ENCODE results near the gene GNA12. TPM values are rescaled to one million over a fixed set of nuclear protein-coding genes. Genes with fewer than 3 reads are reported as not detected.

The GNA12 gene
- total and polyA plus RNA-seq, 10 of the 15 experiments (the other 5 are each of a cell fraction or from before 2014, with no cell fraction given) = 1.9 to 51.8 (median 12.6) TPM

- TF ChIP-seq HSF1 (IDR thresholded peaks at IDR 0.05; ENCODE audit: low read depth, low read length) (no peak), TBL1XR1 (IDR thresholded peaks at IDR 0.05; ENCODE audit: low read depth, low read length) (no peak), ZBTB33 (IDR thresholded peaks at IDR 0.05) (no peak), PBX3 (IDR thresholded peaks at IDR 0.05; ENCODE audit: insufficient replicate concordance, low read depth, low read length) (no peak), STAT3 (IDR thresholded peaks at IDR 0.05; ENCODE audit: low read depth, low read length) (no peak), IKZF1 (conservative IDR thresholded peaks at IDR 0.05) (peak; percentile 81), NFIC (IDR thresholded peaks at IDR 0.05; ENCODE audit: low read depth, low read length) (peak; percentile 40; the same call in 1 of the 2 replicates), BACH1 (IDR thresholded peaks at IDR 0.05; ENCODE audit: borderline replicate concordance) (no peak), USF1 (IDR thresholded peaks at IDR 0.05; ENCODE audit: borderline replicate concordance, extremely low read length, insufficient read depth, low read depth, low read length) (no peak), CREB1 (IDR thresholded peaks at IDR 0.05; ENCODE audit: low read depth) (no peak), USF2 (IDR thresholded peaks at IDR 0.05; ENCODE audit: borderline replicate concordance, low read depth, low read length) (no peak), SKIL (IDR thresholded peaks at IDR 0.05; ENCODE audit: low read depth, poor library complexity, severe bottlenecking) (peak; percentile 58), NR2C1 (IDR thresholded peaks at IDR 0.05) (peak; percentile 39; the same call in 1 of the 2 replicates), SREBF2 (IDR thresholded peaks at IDR 0.05; ENCODE audit: low read length) (no peak), ATF7 (IDR thresholded peaks at IDR 0.05; ENCODE audit: low read depth) (peak; percentile 61), MTA2 (IDR thresholded peaks at IDR 0.05; ENCODE audit: low read depth) (peak; percentile 84), SIX5 (IDR thresholded peaks at IDR 0.05; ENCODE audit: low read depth, low read length, severe bottlenecking) (no peak), POU2F2 (IDR thresholded peaks at IDR 0.05; ENCODE audit: borderline replicate concordance, low read depth, low read length) (no peak), HDGF (IDR thresholded peaks at IDR 0.05) (no peak), JUND (IDR thresholded peaks at IDR 0.05; ENCODE audit: low read depth, low read length) (no peak), ZSCAN29 (IDR thresholded peaks at IDR 0.05) (no peak), SMAD5 (IDR thresholded peaks at IDR 0.05; ENCODE audit: low read depth) (no peak)
These were observed 24.8 kb downstream of the GNA12 start (continued) for GRCh38 chr7:2819161-2819953.
